Right lobe of liver (tissue), 6 donors: ENCODE data around the gene AJAP1. TPM values are rescaled to one million over a fixed set of nuclear protein-coding genes. Genes with fewer than 3 reads are reported as not detected.

Experiments
- ATAC-seq, 4 donors: fragments of 200-7000 bp; cut with Tn5 transposase; one replicate each; pipeline ENCODE4 v1.9.1; 2020; ENCODE audit warnings: mild to moderate bottlenecking in 4 of 4, moderate library complexity in 4 of 4
- DNase-seq, 3 donors: peaks; one replicate each; pipeline ENCODE4 v3.0.0-alpha.2; 2020
- H3K27ac ChIP-seq, 3 donors: fragments of 200-600 bp; one replicate each; pipeline ENCODE4 v1.8.0; 2022
- H3K27me3 ChIP-seq, 2 donors: fragments of 200-600 bp; one replicate each; pipeline ENCODE4 v1.8.0; 2022
- H3K36me3 ChIP-seq, 4 donors: fragments of 200-600 bp; sonication (generic) in 1 of 4; one replicate each; pipeline versions ENCODE4 v1.5.1 to v1.8.0; 2017 to 2022; ENCODE audit warnings: control low read depth in 1 of 4
- H3K4me1 ChIP-seq, 4 donors: fragments of 200-600 bp; sonication (generic) in 1 of 4; one replicate each; pipeline versions ENCODE4 v1.5.1 to v1.8.0; 2017 to 2022; ENCODE audit warnings: control low read depth in 1 of 4
- H3K4me3 ChIP-seq, 3 donors: fragments of 200-600 bp; one replicate each; pipeline ENCODE4 v1.8.0; 2022
- H3K9me3 ChIP-seq, 4 donors: fragments of 200-600 bp; sonication (generic) in 1 of 4; one replicate each; pipeline versions ENCODE4 v1.5.1 to v1.8.0; 2017 to 2022; ENCODE audit warnings: control low read depth in 1 of 4
- POLR2A ChIP-seq: fragments of 450-650 bp; IDR thresholded peaks from one replicate; pipeline ENCODE4 v1.6.1; 2017; ENCODE audit warnings: antibody characterized with exemption, mild to moderate bottlenecking
- WGBS: methylation state at CpG from one replicate; pipeline ENCODE4 v1.1.6; 2018; ENCODE audit warnings: low coverage, low lambda C conversion rate; ENCODE audit not compliant: insufficient coverage; ENCODE audit errors: missing lambda C conversion rate; 5-methylcytosine and 5-hydroxymethylcytosine counted together
- intact Hi-C, 2 donors: fragments of 100-400 bp; cut with DNase I; formaldehyde crosslinking; loops; one replicate each; pipeline versions ENCODE4 v1.11.2 to v1.14.1; 2022
- total RNA-seq, 6 experiments: library from RNA; depleted of rRNA in 2 of 6; stranded (reverse); fragments of >200 nt in 2 of 6; fragmentation: NEBNext Ultra II Directional in 3 of 6; extraction: Animal tissue kit (Norgen Biotek cat#: 25700) in 3 of 6; gene quantifications; one replicate each; pipeline versions ENCODE4 v1.1.0 to v1.2.4, GENCODE V29; 2016 to 2023
- TF ChIP-seq, protein P1 (sequence below), 4 donors: fragments of 200-600 bp in 3 of 4; fragments of 450-650 bp in 1 of 4; IDR thresholded peaks; one replicate each; pipeline versions ENCODE4 v1.5.1 to v1.8.0; 2016 to 2022; ENCODE audit warnings: antibody characterized with exemption in 4 of 4, mild to moderate bottlenecking in 2 of 4
- donor health status: DM: no; HTN: yes; CAD: no.
- donor health status: DM: no; HTN: no; CAD: no.
- donor health status: DM: no; HTN: no; CAD: no.
- donor health status: DM: no; HTN: yes; CAD: no.
- donor health status: DM: no; HTN: yes; CAD: no.

The AJAP1 gene
- total RNA-seq, 6 experiments from 2014 or later: 0.06 to 0.35 (median 0.13) TPM

DNA sequence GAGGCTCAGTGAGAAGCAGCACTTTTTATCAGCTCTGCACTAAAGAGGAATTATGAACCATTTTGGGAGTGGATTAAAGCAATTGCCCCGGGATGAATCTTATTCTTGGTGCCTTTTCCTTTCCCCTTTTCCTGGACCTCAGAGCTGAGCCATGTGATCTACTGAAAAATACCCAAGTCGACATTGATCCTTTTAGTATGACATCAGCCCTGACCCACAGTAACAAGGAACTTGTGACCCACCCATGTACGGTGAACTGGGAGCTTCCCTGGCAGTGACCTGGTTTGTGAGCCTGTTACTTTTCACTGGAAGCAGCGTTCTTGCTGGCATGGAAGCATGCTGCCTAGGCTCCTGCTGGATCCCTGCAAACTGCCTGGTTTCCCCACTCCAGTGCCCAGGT, 15.9 kb downstream of the AJAP1 start:
- TF ChIP-seq, protein P1, sequence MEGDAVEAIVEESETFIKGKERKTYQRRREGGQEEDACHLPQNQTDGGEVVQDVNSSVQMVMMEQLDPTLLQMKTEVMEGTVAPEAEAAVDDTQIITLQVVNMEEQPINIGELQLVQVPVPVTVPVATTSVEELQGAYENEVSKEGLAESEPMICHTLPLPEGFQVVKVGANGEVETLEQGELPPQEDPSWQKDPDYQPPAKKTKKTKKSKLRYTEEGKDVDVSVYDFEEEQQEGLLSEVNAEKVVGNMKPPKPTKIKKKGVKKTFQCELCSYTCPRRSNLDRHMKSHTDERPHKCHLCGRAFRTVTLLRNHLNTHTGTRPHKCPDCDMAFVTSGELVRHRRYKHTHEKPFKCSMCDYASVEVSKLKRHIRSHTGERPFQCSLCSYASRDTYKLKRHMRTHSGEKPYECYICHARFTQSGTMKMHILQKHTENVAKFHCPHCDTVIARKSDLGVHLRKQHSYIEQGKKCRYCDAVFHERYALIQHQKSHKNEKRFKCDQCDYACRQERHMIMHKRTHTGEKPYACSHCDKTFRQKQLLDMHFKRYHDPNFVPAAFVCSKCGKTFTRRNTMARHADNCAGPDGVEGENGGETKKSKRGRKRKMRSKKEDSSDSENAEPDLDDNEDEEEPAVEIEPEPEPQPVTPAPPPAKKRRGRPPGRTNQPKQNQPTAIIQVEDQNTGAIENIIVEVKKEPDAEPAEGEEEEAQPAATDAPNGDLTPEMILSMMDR (IDR thresholded peaks at IDR 0.05): no peak
- no peak for TF ChIP-seq POLR2A
- no peak overlapping the region for H3K27ac ChIP-seq
- WGBS: 51% methylated on average over 3 of the region's 4 CpGs
- H3K27me3 ChIP-seq: no peaks in the 10 kb centered on the region
- H3K36me3 ChIP-seq: no peaks in the 10 kb centered on the region
- intact Hi-C loops: no loop called here
- H3K9me3 ChIP-seq: no peaks in the 10 kb centered on the region
- ATAC-seq: no peak
- peak in 1 of 3 donors; percentile 33 for DNase-seq
- H3K4me3 ChIP-seq: no peak overlapping the region
- no peaks in the 10 kb centered on the region for H3K4me1 ChIP-seq

DNA sequence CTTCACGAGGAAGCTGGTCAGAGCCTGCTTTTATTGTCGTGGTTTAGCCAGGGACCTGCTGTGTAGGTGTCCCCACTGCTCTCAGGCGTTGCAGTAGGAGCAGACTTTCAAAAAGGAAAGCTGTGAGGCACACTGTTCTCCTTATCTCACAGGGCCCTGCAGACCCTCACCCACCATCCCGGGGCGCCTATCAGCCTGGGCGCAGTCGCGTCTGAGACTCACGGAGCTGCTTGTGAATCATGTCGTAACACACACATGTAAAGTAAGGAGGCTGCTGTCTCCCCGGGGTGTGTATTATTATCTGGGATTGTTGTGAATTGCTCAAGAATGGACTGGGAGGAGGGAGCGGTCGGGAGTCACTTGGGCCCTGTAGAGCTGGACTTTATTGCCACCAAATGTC, 17.4 kb downstream of the AJAP1 start:
- ATAC-seq (no peak), DNase-seq (peak in 1 of 3 donors; percentile 32)
- Histone ChIP-seq H3K4me1 (no peaks in the 10 kb centered on the region), H3K4me3 (no peak overlapping the region), H3K9me3 (no peaks in the 10 kb centered on the region), H3K27ac (no peak overlapping the region), H3K36me3 (no peaks in the 10 kb centered on the region), H3K27me3 (no peaks in the 10 kb centered on the region)
- intact Hi-C loops: no loop called here
- TF ChIP-seq, protein P1 (IDR thresholded peaks at IDR 0.05): no peak
- no peak for TF ChIP-seq POLR2A
- 48% methylated on average over 11 of the region's 13 CpGs for WGBS

DNA sequence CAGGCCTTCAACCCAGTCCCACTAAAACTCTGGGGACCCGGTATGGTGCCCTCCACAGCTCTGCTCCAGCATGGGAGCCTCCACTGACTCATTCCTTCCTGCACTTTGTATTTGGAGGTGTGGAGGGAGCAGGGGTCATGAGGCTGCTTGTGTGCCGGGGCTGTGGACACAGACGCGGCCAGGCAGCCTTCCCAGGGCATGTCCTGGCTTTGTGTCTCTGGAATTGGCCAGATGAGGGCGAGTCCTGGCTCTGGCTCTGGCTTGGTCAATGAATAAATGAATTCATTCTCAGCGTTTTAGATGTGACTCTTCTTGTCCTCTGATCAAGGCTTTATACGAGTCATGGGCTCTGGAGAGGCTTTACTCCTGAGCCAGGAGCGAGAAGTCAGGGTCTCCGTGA, 19.1 kb downstream of the AJAP1 start:
- Histone ChIP-seq H3K27me3 (no peaks in the 10 kb centered on the region), H3K4me3 (no peak overlapping the region), H3K4me1 (no peaks in the 10 kb centered on the region), H3K36me3 (no peaks in the 10 kb centered on the region), H3K27ac (no peak overlapping the region), H3K9me3 (no peaks in the 10 kb centered on the region)
- peak in 1 of 3 donors; percentile 32 for DNase-seq
- no peak for ATAC-seq
- WGBS: 61% methylated on average over 9 of the region's 9 CpGs
- TF ChIP-seq POLR2A: no peak
- TF ChIP-seq, protein P1 (IDR thresholded peaks at IDR 0.05): no peak
- intact Hi-C loops: no loop called here

DNA sequence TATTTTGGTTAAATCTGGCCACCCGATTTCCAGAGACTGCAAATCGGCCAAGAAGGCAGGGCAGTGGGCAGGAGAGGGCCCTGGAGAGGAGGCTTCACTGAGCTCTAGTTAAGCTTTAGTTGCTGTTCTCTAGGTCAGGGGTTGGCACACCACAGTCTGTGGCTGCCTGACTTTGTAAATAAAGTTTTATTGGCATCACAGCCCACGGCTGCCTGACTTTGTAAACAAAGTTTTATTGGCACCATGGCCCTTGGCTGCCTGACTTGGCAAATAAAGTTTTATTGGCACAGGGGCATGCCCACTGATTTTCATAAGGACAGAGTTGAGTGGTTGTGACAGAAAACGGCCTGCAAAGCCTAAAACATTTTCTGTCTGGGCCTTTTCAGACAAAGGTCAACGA, 19.7 kb downstream of the AJAP1 start:
- H3K4me3 ChIP-seq: no peak overlapping the region
- H3K4me1 ChIP-seq: no peaks in the 10 kb centered on the region
- WGBS: 26% methylated on average over 3 of the region's 5 CpGs
- intact Hi-C loops: no loop called here
- no peaks in the 10 kb centered on the region for H3K36me3 ChIP-seq
- TF ChIP-seq POLR2A: no peak
- TF ChIP-seq, protein P1 (IDR thresholded peaks at IDR 0.05): no peak
- no peaks in the 10 kb centered on the region for H3K9me3 ChIP-seq
- ATAC-seq (no peak), DNase-seq (peak in 1 of 3 donors; percentile 8)
- H3K27me3 ChIP-seq: no peaks in the 10 kb centered on the region
- no peak overlapping the region for H3K27ac ChIP-seq

DNA sequence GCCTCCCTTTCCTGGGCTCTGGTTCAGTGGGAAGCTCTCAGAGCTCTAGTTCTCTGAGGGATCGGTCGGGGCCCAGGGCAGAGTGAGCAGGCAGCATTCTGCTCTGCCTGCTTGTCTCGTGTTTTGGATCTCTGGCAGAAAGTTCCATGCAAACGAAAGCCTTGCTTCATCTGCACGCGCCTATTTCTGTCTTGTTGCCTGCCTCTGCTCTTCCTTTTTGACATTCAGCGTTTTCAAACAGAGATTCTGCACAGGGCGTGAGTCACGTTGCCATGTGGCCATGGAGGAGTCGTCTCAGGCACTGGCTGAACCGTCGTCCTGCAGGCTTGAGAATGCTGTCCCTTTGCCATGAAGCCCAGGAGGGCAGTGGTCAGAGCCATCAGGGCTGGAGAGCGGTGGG, 20.3 kb downstream of the AJAP1 start:
- TF ChIP-seq, protein P1 (IDR thresholded peaks at IDR 0.05): no peak
- no peak for TF ChIP-seq POLR2A
- H3K27ac ChIP-seq: no peak overlapping the region
- 78% methylated on average over 7 of the region's 13 CpGs for WGBS

More for the DNA sequence above, 20.3 kb downstream of the AJAP1 start:
- ATAC-seq (no peak), DNase-seq (no peak)
- H3K9me3 ChIP-seq: no peaks in the 10 kb centered on the region
- no peaks in the 10 kb centered on the region for H3K27me3 ChIP-seq
- no peaks in the 10 kb centered on the region for H3K4me1 ChIP-seq
- H3K4me3 ChIP-seq: no peak overlapping the region
- H3K36me3 ChIP-seq: no peaks in the 10 kb centered on the region
- intact Hi-C loops: no loop called here
